Activated CD4-positive, alpha-beta memory T cell treated with anti-CD3 and anti-CD28 coated beads, Interleukin-2, amount 10 ng/mL, durations not matched to agents 7 days and 5 days (primary cell): ENCODE measurements around the gene COL19A1. TPM values are rescaled to one million over a fixed set of nuclear protein-coding genes. Genes with fewer than 3 reads are reported as not detected.

ENCODE experiments used
- CTCF ChIA-PET: fragments of 350-600 bp; sonication (Branson Sonifier 250); formaldehyde crosslinking; loops from one replicate; lab custom pipeline; 2021; ENCODE audit warnings: antibody characterized with exemption, inconsistent platforms; lab: Charles Lee
- POLR2A ChIA-PET: fragments of 350-600 bp; sonication (Branson Sonifier 250); formaldehyde crosslinking; loops from one replicate; lab custom pipeline; 2021; ENCODE audit warnings: antibody characterized with exemption; lab: Charles Lee
- DNase-seq: peaks from one replicate; pipeline ENCODE4 v3.0.0-alpha.2; 2020
- H3K27ac Mint-ChIP-seq: one replicate; pipeline ENCODE4 v1.8.0; 2021; ENCODE audit warnings: mild to moderate bottlenecking, mixed read lengths
- H3K27me3 Mint-ChIP-seq: one replicate; pipeline ENCODE4 v1.8.0; 2021; ENCODE audit warnings: mixed read lengths
- H3K36me3 Mint-ChIP-seq: one replicate; pipeline ENCODE4 v1.8.0; 2021; ENCODE audit warnings: low read depth, mixed read lengths
- H3K4me1 Mint-ChIP-seq: one replicate; pipeline ENCODE4 v1.8.0; 2021; ENCODE audit warnings: mixed read lengths
- H3K4me3 Mint-ChIP-seq: one replicate; pipeline ENCODE4 v1.8.0; 2021; ENCODE audit warnings: mild to moderate bottlenecking, mixed read lengths
- H3K9me3 Mint-ChIP-seq: one replicate; pipeline ENCODE4 v1.8.0; 2021; ENCODE audit warnings: mixed read lengths
- total RNA-seq, 2 experiments: library from RNA; stranded (reverse); gene quantifications; one replicate each; pipeline ENCODE4 v1.2.3, GENCODE V29; 2021

COL19A1 gene
- total RNA-seq, 2 experiments from 2014 or later, result 0.03 TPM

GRCh38 chr6:70241031-70241430, 374.7 kb downstream of the COL19A1 start:
- Mint-ChIP-seq H3K9me3 (no peaks in the 10 kb centered on the region), H3K27ac (no peak overlapping the region), H3K27me3 (peaks cover 8% of the 10 kb centered on the region), H3K4me1 (no peaks in the 10 kb centered on the region), H3K4me3 (no peak overlapping the region), H3K36me3 (no peaks in the 10 kb centered on the region)
- CTCF ChIA-PET, result interaction anchor here (1.0 to 1.3 kb wide), 2 partner anchors 11 to 19 kb away, joined by 3 to 4 read pairs; no protein-coding TSS in a partner anchor
- POLR2A ChIA-PET, result interaction anchor here (0.7 kb wide), 1 partner anchor 1086 kb away, joined by 3 read pairs; no protein-coding TSS in a partner anchor
- no peak for DNase-seq

- Mint-ChIP-seq H3K36me3 (no peaks in the 10 kb centered on the region), H3K4me1 (no peaks in the 10 kb centered on the region), H3K27ac (no peak overlapping the region), H3K9me3 (no peaks in the 10 kb centered on the region), H3K27me3 (peaks cover 8% of the 10 kb centered on the region), H3K4me3 (no peak overlapping the region)
- CTCF ChIA-PET, result interaction anchor here (1.3 kb wide), 1 partner anchor 20 kb away, joined by 4 read pairs; no protein-coding TSS in a partner anchor
- POLR2A ChIA-PET, result no interaction called here
- no peak for DNase-seq
These were observed 375.6 kb downstream of the COL19A1 start for GRCh38 chr6:70241991-70242420.

- DNase-seq, result no peak
- Mint-ChIP-seq H3K9me3 (no peaks in the 10 kb centered on the region), H3K4me1 (no peaks in the 10 kb centered on the region), H3K36me3 (no peaks in the 10 kb centered on the region), H3K27me3 (peaks cover 4% of the 10 kb centered on the region), H3K4me3 (no peak overlapping the region), H3K27ac (no peak overlapping the region)
- CTCF ChIA-PET, result no interaction called here
- POLR2A ChIA-PET, result no interaction called here
These were observed 379.8 kb downstream of the COL19A1 start for GRCh38 chr6:70246118-70246517.

GRCh38 chr6:70252604-70253003, 386.2 kb downstream of the COL19A1 start:
- no peaks in the 10 kb centered on the region for H3K9me3 Mint-ChIP-seq
- H3K4me1 Mint-ChIP-seq, result no peaks in the 10 kb centered on the region
- no peaks in the 10 kb centered on the region for H3K36me3 Mint-ChIP-seq
- H3K27ac Mint-ChIP-seq, result no peak overlapping the region
- POLR2A ChIA-PET, result no interaction called here
- CTCF ChIA-PET, result no interaction called here
- no peak for DNase-seq
- peaks cover 6% of the 10 kb centered on the region for H3K27me3 Mint-ChIP-seq
- no peak overlapping the region for H3K4me3 Mint-ChIP-seq

- Mint-ChIP-seq H3K4me1 (no peaks in the 10 kb centered on the region), H3K27me3 (peaks cover 3% of the 10 kb centered on the region), H3K9me3 (no peaks in the 10 kb centered on the region), H3K27ac (no peak overlapping the region), H3K36me3 (no peaks in the 10 kb centered on the region), H3K4me3 (no peak overlapping the region)
- ChIA-PET CTCF (no interaction called here), POLR2A (no interaction called here)
- no peak for DNase-seq
These were observed 387.6 kb downstream of the COL19A1 start for GRCh38 chr6:70253923-70254322.

GRCh38 chr6:70254784-70255183, 388.4 kb downstream of the COL19A1 start:
- Mint-ChIP-seq H3K36me3 (no peaks in the 10 kb centered on the region), H3K4me3 (no peak overlapping the region), H3K4me1 (no peaks in the 10 kb centered on the region), H3K27ac (no peak overlapping the region), H3K9me3 (no peaks in the 10 kb centered on the region), H3K27me3 (peaks cover 2% of the 10 kb centered on the region)
- ChIA-PET CTCF (no interaction called here), POLR2A (interaction anchor here (0.6 kb wide), 1 partner anchor 112 kb away, joined by 3 read pairs; no protein-coding TSS in a partner anchor)
- no peak for DNase-seq

GRCh38 chr6:70257768-70258273, 391.5 kb downstream of the COL19A1 start:
- no peak overlapping the region for H3K27ac Mint-ChIP-seq
- H3K4me3 Mint-ChIP-seq, result no peak overlapping the region
- H3K9me3 Mint-ChIP-seq, result no peaks in the 10 kb centered on the region
- no peaks in the 10 kb centered on the region for H3K36me3 Mint-ChIP-seq
- ChIA-PET POLR2A (no interaction called here), CTCF (no interaction called here)
- H3K27me3 Mint-ChIP-seq, result no peaks in the 10 kb centered on the region
- H3K4me1 Mint-ChIP-seq, result no peaks in the 10 kb centered on the region
- DNase-seq, result no peak

- CTCF ChIA-PET, result no interaction called here
- Mint-ChIP-seq H3K27me3 (peaks cover 2% of the 10 kb centered on the region), H3K9me3 (no peaks in the 10 kb centered on the region), H3K27ac (no peak overlapping the region), H3K36me3 (no peaks in the 10 kb centered on the region), H3K4me3 (no peak overlapping the region), H3K4me1 (no peaks in the 10 kb centered on the region)
- POLR2A ChIA-PET, result no interaction called here
- DNase-seq, result no peak
These were observed 392.1 kb downstream of the COL19A1 start for GRCh38 chr6:70258483-70258882.

Other genes with a start within 250 kb of the COL19A1 start
- 10 to 100 TPM; 30.0 to 30.7 TPM for gene LMBRD1, start 69.5 kb upstream of the COL19A1 start, total RNA-seq